ENCODE results near the gene ATXN7L1. TPM values are rescaled to one million over a fixed set of nuclear protein-coding genes. Genes with fewer than 3 reads are reported as not detected.

The ATXN7L1 gene
- total RNA-seq, 1 donor from 2014 or later = 10.1 TPM

GRCh38 chr7:105580022-105580740 lies 296.2 kb downstream of the ATXN7L1 start:
- DNase-seq = no peak

- DNase-seq = no peak
Observed at GRCh38 chr7:105578496-105578895, 297.9 kb downstream of the ATXN7L1 start.

- no peak for DNase-seq
Observed at GRCh38 chr7:105577251-105577650, 299.1 kb downstream of the ATXN7L1 start.

GRCh38 chr7:105571891-105572290 lies 304.5 kb downstream of the ATXN7L1 start:
- DNase-seq = no peak

DNA sequence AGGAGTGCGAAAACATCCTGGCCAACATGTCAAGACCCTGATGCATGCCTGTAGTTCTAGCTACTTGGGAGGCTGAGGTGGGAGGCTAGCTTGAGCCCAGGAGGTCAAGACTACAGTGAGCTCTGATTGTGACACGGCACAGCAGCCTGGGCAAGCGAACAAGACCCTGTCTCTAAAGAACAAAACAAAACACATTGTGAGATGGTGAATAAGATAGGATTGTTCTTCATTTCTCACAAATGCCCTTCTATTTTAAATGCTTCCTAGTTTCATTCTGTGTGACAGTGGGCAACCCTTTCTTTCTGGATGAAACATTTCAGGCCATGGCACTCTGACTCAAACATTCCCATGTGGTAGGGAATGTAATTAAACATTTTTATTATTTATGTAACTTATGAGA lies 308.6 kb downstream of the ATXN7L1 start:
- no peak for DNase-seq

DNA sequence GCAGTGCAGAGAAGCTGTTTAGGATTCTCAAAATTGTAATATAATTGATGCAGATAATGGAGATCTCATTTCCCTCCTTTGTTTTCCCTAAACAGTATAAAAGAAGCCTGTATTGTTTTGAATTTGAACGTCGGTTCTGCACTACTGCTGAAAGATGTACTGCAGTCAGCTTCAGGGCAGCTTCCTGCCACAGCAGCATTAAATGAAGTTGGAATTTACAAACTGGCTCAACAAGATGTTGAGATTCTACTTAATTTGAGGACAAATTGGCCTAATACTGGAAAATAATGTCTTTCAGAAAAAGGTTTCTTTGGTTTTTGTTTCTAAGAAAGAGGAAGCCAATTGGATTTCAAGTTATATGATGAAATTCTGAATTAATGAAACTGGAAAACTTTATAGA lies 309.4 kb downstream of the ATXN7L1 start:
- DNase-seq = no peak

DNA sequence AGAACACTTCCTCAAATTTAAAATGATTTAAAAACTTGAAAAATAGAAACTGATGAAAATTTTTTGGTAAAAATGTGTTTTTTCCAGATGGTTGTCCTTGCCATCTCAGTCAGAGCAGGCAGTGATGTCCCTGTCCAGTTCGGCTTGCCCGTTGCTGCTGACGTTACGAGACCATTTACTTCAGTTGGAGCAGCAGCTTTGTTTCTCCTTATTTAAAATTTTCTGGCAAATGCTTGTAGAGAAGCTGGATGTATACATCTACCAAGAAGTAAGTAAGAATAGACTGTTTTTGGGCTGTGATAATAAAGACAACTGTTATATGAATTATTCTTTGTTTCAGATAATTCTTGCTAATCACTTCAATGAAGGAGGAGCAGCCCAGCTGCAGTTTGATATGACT lies 311.2 kb downstream of the ATXN7L1 start:
- no peak for DNase-seq

- no peak for DNase-seq
Observed at GRCh38 chr7:105559926-105560325, 316.5 kb downstream of the ATXN7L1 start.

Other genes with a start within 250 kb of the ATXN7L1 start
- gene CDHR3, start 86.7 kb upstream of the ATXN7L1 start, total RNA-seq = 7.9 TPM
- 89.5 TPM for gene SYPL1, start 235.7 kb upstream of the ATXN7L1 start, total RNA-seq

Measured in skin of body (tissue), 2 donors.